ENCODE data around the gene ASB18. TPM values are rescaled to one million over a fixed set of nuclear protein-coding genes. Genes with fewer than 3 reads are reported as not detected.

Gene ASB18
- polyA plus RNA-seq, 3 donors, result not detected

DNA sequence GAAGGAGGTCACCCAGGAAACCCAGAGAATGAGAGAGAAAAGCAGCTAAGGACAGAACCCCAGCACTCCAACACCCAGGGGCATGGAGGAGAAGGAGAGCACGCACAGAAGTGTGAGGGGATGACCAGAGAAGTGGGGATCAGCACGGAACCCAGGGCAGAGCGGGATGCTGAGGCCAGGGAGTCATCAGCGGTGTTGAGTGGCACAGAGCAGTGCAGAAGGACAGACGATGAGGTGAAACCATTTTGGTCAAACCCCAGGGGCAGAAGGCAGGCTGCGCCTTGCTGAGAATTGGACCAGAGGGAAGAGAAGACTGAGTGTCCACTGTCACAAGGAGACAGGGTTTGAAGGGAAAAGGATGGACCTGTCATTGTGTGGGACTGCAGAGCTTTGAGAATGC, 23.4 kb upstream of the ASB18 start:
- Histone ChIP-seq H2AFZ (ENCODE audit: insufficient read depth, low read depth, low read length, poor library complexity, severe bottlenecking) (no peak overlapping the region), H3K36me3 (replicated peaks in 1 of 2; ENCODE audit: control insufficient read depth in 1 of 2, insufficient read depth in 2 of 2, low read length in 2 of 2) (no peaks in the 10 kb centered on the region), H3K27me3 (ENCODE audit: control insufficient read depth in 2 of 2, insufficient read depth in 2 of 2, low read length in 2 of 2) (no peaks in the 10 kb centered on the region), H3K27ac (ENCODE audit: low read depth in 1 of 2, low read length in 2 of 2) (no peak overlapping the region), H3K9ac (ENCODE audit: insufficient read depth, low read length, poor library complexity, severe bottlenecking) (no peak overlapping the region), H3K4me3 (replicated peaks in 1 of 3; ENCODE audit: low read depth in 2 of 3, low read length in 3 of 3) (no peak overlapping the region), H3K4me1 (ENCODE audit: control insufficient read depth in 1 of 2, insufficient read depth in 2 of 2, low read length in 2 of 2) (no peaks in the 10 kb centered on the region), H4K20me1 (ENCODE audit: insufficient read depth, low read length) (no peaks in the 10 kb centered on the region), H3K79me2 (ENCODE audit: insufficient read depth, low read length) (no peaks in the 10 kb centered on the region), H3K9me3 (replicated peaks in 1 of 2; ENCODE audit: control insufficient read depth in 1 of 2, insufficient read depth in 1 of 2, low read length in 2 of 2) (peaks cover 0 to 6% of the 10 kb centered on the region in 2 donors), H3K4me2 (replicated peaks; ENCODE audit: extremely low read depth, low read length, poor library complexity, severe bottlenecking) (no peak overlapping the region)
- WGBS (ENCODE audit: insufficient coverage), result 90% methylated on average over 6 of the region's 6 CpGs
- DNase-seq, result no peak
- intact Hi-C loops (cut with micrococcal nuclease), result no loop called here
- peaks cover 1 to 6% (median 2%) of the 10 kb centered on the region in 3 donors for H3K27me3 Mint-ChIP-seq (ENCODE audit: low read depth in 3 of 3)
- H3K4me3 Mint-ChIP-seq, result no peak overlapping the region
- TF ChIP-seq, protein P1, sequence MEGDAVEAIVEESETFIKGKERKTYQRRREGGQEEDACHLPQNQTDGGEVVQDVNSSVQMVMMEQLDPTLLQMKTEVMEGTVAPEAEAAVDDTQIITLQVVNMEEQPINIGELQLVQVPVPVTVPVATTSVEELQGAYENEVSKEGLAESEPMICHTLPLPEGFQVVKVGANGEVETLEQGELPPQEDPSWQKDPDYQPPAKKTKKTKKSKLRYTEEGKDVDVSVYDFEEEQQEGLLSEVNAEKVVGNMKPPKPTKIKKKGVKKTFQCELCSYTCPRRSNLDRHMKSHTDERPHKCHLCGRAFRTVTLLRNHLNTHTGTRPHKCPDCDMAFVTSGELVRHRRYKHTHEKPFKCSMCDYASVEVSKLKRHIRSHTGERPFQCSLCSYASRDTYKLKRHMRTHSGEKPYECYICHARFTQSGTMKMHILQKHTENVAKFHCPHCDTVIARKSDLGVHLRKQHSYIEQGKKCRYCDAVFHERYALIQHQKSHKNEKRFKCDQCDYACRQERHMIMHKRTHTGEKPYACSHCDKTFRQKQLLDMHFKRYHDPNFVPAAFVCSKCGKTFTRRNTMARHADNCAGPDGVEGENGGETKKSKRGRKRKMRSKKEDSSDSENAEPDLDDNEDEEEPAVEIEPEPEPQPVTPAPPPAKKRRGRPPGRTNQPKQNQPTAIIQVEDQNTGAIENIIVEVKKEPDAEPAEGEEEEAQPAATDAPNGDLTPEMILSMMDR (IDR thresholded peaks at IDR 0.05), result no peak
- no peak overlapping the region for H3K27ac Mint-ChIP-seq
- no peaks in the 10 kb centered on the region for H3K36me3 Mint-ChIP-seq
- H3K4me1 Mint-ChIP-seq, result no peaks in the 10 kb centered on the region
- H3K9me3 Mint-ChIP-seq, result peaks cover 3 to 22% (median 9%) of the 10 kb centered on the region in 7 donors

DNA sequence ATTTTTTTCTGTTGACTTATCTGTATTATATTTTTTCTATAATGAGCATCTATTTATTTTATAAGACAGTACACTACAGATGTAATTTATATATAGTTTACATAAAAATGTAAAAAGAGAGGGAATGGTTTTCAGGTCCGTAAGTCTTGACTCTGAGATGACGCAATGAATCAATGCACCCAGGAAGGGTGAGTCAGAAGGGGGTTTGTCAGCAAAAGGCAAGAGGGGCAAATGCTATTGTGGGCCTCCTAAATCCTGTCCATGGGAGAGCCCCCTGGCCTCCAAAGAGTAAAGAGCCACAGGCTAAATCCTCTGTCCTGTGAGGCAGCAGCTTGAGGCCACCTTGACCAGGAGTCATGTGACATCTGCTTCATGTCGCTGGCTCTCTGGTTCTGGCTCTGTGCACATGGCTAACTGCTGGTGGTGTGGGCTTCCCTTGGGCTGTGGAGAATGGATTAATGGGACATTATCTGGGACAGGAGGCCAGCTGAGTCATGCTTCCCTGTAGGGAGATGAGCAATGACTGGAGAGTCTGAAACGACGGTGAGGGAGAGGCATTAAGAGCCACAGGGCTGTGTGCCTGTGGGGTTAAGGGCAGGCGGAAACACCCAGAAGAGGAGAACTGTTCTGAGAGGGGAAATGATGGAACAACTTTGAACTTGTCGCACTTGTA, 22.8 kb upstream of the ASB18 start:
- TF ChIP-seq, protein P1 (IDR thresholded peaks at IDR 0.05), result no peak
- Histone ChIP-seq H2AFZ (ENCODE audit: insufficient read depth, low read depth, low read length, poor library complexity, severe bottlenecking) (no peak overlapping the region), H3K79me2 (ENCODE audit: insufficient read depth, low read length) (no peaks in the 10 kb centered on the region), H3K9ac (ENCODE audit: insufficient read depth, low read length, poor library complexity, severe bottlenecking) (no peak overlapping the region), H3K27ac (ENCODE audit: low read depth in 1 of 2, low read length in 2 of 2) (no peak overlapping the region), H3K4me1 (ENCODE audit: control insufficient read depth in 1 of 2, insufficient read depth in 2 of 2, low read length in 2 of 2) (no peaks in the 10 kb centered on the region), H3K4me2 (replicated peaks; ENCODE audit: extremely low read depth, low read length, poor library complexity, severe bottlenecking) (no peak overlapping the region), H3K9me3 (replicated peaks in 1 of 2; ENCODE audit: control insufficient read depth in 1 of 2, insufficient read depth in 1 of 2, low read length in 2 of 2) (peaks cover 0 to 6% of the 10 kb centered on the region in 2 donors), H4K20me1 (ENCODE audit: insufficient read depth, low read length) (no peaks in the 10 kb centered on the region), H3K27me3 (ENCODE audit: control insufficient read depth in 2 of 2, insufficient read depth in 2 of 2, low read length in 2 of 2) (no peaks in the 10 kb centered on the region), H3K4me3 (replicated peaks in 1 of 3; ENCODE audit: low read depth in 2 of 3, low read length in 3 of 3) (no peak overlapping the region), H3K36me3 (replicated peaks in 1 of 2; ENCODE audit: control insufficient read depth in 1 of 2, insufficient read depth in 2 of 2, low read length in 2 of 2) (no peaks in the 10 kb centered on the region)
- Mint-ChIP-seq H3K4me1 (no peaks in the 10 kb centered on the region), H3K27ac (no peak overlapping the region), H3K4me3 (no peak overlapping the region), H3K9me3 (peaks cover 3 to 26% (median 11%) of the 10 kb centered on the region in 7 donors), H3K36me3 (no peaks in the 10 kb centered on the region), H3K27me3 (ENCODE audit: low read depth in 3 of 3) (peaks cover 1 to 6% (median 2%) of the 10 kb centered on the region in 3 donors)
- no peak for DNase-seq
- WGBS (ENCODE audit: insufficient coverage), result 93% methylated on average over 6 of the region's 7 CpGs
- intact Hi-C loops (cut with micrococcal nuclease), result no loop called here
